Pons (tissue), 1 donor: ENCODE measurements around the gene CHRNA9.
A peak's percentile ranks its signal among the peaks of the same experiment; 100 is the strongest.
"Not testable (repeated sequence)": the region's sequence is repeated elsewhere in the genome, so short reads cannot be mapped to it uniquely, and the experiment has no call there.

ENCODE experiments used
- DNase-seq: peaks from one replicate; pipeline ENCODE4 v3.0.0-alpha.2; 2016; ENCODE audit warnings: low spot score

CHRNA9 gene

GRCh38 chr4:40334591-40335524, at the start of gene CHRNA9:
TSS of gene CHRNA9 (plus strand) at chr4:40335333. CDS start at chr4:40335468, 135 bp downstream.
- DNase-seq: no peak

- DNase-seq: no peak
These were observed 49.4 kb upstream of the CHRNA9 start for GRCh38 chr4:40285692-40286091.

DNA sequence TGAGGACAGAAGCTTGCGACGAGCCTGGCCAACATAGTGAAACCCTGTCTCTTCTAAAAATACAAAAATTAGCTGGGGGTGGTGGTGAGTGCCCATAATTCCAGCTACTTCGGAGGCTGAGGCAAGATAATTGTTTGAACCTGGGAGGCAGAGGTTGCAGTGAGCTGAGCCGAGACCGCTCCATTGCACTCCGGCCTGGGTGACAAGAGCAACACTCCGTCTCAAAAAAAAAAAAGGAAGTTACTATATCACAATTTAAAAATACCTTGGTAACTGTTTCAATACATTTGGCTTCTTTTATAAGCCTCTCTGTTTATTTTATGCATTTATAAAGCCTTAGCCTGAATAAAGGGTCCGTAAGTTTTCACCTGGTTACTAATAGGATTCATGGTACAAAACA, 46.6 kb upstream of the CHRNA9 start:
- no peak for DNase-seq

- no peak for DNase-seq
These were observed 45.6 kb upstream of the CHRNA9 start for GRCh38 chr4:40289366-40290188.

DNA sequence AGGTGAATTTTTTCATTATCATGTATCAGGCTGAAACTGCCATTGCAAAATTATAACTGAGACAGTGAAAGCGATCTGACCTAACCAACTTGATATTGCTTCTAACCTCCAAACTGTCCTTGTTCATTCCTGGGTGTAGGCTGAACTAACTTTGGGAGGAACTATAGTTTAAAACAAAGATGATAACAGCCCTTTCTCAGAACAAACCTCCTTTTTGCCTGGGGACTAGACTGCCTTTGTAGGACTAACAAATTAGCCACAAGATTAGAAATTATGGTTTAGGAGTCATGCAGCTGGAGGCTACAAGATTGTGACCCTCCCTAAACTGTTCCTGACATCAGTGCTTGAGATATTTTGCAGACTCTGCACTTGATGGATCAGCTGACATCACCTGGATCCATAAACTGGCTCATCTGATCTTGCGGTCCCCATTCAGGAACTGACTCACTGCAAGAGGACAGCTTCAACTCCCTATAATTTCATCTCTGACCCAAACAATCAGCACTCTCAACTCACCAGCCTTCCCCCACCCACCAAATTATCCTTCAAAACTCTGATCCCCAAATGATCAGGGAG, 44.4 kb upstream of the CHRNA9 start:
- not testable (repeated sequence) for DNase-seq

DNA sequence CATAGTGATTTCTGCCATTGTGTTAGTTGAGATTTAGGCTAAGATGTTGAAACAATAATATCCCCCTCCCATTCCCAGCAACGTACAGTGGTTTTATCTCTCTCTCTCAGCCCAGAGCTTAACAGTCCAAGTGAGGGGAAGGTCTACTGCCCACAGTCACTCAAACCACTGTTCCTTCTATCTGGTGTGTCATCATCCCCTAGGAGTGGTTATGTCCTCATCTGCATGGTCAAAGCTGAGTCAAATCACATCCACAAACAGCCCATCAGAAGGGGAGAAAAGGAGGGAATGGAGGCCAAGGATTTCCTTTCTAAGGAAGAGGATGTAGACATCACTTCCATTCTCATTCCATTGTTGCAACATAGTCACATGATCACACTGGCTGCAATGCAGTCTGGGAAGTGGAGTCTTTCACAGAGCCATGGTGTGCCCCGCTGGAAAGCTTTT, 42.8 kb upstream of the CHRNA9 start:
- DNase-seq: no peak

DNA sequence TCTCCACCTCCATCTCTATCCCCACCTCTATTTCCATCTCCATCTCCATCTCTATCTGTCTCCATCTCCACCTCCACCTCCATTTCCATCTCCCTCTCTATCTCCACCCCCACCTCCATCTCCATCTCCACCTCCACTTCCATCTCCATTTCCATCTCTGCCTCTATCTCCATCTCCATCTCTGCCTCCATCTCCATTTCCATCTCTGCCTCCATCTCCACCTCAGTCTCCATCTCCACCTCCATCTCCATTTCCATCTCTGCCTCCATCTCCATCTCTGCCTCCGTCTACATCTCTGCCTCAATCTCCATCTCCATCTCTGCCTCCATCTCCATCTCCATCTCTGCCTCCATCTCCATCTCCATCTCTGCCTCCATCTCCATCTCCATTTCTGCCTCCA, 40.8 kb upstream of the CHRNA9 start:
- no peak for DNase-seq

- not testable (repeated sequence) for DNase-seq
These were observed 40.1 kb upstream of the CHRNA9 start for GRCh38 chr4:40295030-40295429.

DNA sequence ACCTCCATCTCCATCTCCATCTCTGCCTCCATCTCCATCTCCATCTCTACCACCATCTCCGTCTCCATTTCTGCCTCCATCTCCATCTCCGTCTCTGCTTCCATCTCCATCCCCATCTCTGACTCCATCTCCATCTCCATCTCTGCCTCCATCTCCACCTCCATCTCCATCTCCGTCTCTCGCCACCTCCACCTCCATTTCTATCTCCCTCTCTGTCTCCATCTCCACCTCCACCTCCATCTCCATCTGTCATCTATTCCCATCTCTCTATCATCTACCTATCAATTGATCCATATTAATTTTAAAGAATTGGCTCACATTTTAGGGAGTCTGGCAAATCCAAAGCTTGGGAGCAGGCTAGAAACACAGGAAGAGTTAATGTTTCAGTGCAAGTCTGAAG, 39.6 kb upstream of the CHRNA9 start:
- no peak for DNase-seq

DNA sequence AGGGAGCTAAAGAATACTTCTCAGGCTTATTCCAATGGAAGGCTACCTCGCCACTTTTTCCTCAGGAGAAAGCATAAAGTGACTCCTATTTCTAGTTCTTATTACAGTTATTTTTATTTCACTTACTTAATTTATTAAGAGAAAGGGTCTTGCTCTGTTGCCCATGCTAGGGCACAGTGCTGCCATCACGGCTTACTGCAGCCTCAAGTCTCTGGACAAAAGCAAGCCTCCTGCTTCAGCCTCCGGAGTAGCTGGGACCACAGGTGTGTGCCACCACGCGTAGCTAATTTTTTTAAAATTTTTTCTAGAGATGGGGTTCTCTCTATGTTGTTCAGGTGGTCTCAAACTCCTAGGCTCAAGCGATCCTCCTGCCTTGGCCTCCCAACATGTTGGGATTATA, 36.0 kb upstream of the CHRNA9 start:
- DNase-seq: no peak

DNA sequence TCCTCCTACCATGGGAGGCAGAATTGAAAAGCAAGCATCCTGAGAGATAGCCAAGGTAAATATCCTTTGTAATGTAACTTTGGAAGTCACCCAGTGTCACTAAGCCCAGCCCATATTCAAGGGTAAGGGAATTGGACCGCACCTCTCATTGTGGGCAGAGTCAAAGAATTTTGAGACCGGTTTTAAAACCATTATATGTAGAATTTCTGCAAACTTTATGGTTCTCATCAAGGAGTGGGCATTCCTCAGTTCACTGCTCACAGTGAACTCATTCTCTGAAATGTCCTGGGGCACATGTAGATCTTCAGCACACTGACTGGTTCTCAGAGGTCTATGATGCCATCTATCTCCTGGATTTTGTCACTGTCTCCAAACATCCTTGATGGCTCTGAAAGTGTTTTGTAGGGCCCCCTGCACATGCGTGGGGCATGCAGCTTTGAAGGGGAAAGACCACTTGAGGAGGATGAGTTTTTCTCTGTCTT, 35.3 kb upstream of the CHRNA9 start:
- DNase-seq: no peak

- DNase-seq: no peak
These were observed 34.6 kb upstream of the CHRNA9 start for GRCh38 chr4:40300371-40301162.

- DNase-seq: no peak
These were observed 33.5 kb upstream of the CHRNA9 start for GRCh38 chr4:40301603-40302002.

DNA sequence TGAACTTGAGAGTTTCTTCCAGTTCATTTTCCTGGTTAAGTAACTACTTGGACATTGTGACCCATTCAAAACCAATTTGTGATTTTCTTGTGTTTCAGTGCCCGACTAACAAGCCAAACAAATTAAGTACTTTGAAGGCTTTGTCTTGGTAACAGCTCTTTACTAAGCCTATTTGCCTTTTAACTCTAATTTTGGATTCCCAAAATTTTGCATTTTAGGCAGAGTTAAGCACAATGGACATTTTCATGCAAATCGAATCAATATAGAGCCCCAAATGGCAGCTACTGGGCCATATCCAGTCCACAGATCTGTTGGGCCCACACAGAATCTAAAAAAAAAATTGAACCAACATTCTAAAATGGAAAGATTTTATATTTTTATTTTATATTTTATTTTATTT, 31.4 kb upstream of the CHRNA9 start:
- no peak for DNase-seq

- DNase-seq: no peak
These were observed 29.6 kb upstream of the CHRNA9 start for GRCh38 chr4:40305328-40306170.

DNA sequence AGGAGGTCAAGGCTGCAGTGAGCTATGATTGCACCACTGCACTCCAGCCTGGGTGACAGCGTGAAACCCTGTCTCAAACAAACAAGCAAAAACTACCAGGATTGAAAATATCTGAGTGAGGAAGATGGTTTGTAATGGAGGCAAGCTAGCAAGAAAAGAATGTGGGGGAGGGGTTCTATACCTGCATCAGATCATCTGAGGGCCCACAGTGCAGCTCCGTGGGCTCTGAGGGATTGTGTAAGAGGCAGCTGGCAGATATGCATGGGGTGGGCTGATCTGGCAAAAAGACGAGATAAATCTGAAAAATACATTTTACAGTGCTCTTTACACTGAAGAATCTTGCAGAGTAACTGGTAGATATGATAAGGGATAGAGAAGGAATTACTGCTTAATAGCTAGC, 28.9 kb upstream of the CHRNA9 start:
- no peak for DNase-seq

DNA sequence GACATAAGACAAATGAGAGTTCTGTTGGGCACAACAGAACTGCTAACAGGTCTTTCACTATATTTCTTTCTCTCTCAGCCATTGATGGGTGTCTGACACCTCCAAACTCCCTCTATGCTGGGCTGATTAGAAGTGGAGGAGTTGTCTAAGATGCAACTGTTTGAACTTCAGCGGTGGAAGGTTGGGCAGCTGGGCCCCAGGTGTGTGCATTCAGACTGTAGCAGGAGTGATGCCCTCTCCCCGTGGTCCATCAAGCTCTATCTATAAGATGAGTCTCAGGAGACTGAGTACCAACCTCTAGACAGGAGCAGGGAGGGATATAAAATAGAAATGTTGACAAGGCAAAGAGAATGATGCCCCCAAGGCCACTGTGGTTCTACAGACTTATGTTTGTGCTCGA, 28.2 kb upstream of the CHRNA9 start:
- no peak for DNase-seq

DNA sequence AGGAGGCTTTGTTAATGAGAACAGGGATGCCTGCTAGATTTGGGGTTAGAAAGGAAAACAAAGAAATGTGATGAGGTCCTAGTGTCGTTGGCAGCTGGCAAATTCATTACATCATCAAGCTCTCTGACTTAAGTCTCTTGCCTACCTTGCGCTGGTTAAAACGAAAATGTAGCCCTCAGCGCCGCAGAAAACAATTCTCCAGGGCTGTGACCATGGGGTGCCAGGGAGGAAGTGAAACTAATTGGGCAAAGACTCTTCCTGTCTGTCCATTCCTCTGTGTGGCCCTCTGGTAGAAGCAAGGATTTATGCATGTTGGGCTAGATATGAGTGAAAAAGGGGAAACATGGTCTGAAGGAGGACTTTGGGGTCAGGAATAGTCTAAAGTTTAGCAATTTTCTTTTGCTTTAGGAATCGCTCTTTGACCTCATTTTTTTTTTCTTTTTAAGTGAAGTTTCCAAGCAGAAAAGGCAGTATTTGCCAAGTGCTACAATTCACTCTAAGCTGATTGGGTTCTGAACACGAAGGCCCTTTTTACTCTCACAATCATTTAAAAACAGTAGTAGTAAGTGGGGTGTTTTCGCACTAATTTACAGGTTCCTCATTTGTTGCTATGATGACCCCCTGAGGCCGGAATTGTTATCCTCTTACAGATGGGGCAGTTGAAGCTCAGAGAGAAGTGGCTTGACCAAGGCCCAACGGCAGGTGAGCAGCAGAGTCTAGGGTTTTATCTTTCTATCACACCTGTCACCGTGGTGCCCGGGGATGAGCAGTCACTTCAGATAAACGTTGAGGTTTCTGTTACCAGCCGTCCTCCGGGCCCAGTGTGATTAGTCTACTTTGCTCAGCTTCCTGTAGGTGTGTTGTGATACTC, 27.3 kb upstream of the CHRNA9 start:
- peak; percentile 85 for DNase-seq

GRCh38 chr4:40308528-40309122, 26.5 kb upstream of the CHRNA9 start:
- no peak for DNase-seq
